Activated naive CD4-positive, alpha-beta T cell treated with anti-CD3 and anti-CD28 coated beads, Interleukin-2, amount 10 ng/mL, durations not matched to agents 7 days and 5 days (primary cell): ENCODE data around the gene TXNL4A.

Source experiments
- CTCF ChIA-PET: fragments of 350-600 bp; sonication (Branson Sonifier 250); formaldehyde crosslinking; loops from one replicate; lab custom pipeline; 2021; ENCODE audit warnings: antibody characterized with exemption; lab: Charles Lee
- DNase-seq: peaks from one replicate; pipeline ENCODE4 v3.0.0-alpha.2; 2020
- H3K27ac Mint-ChIP-seq: one replicate; pipeline ENCODE4 v1.8.0; 2021; ENCODE audit warnings: mild to moderate bottlenecking, moderate library complexity, mixed read lengths
- H3K27me3 Mint-ChIP-seq: one replicate; pipeline ENCODE4 v1.8.0; 2021; ENCODE audit warnings: mild to moderate bottlenecking, mixed read lengths
- H3K36me3 Mint-ChIP-seq: one replicate; pipeline ENCODE4 v1.8.0; 2021; ENCODE audit warnings: mixed read lengths
- H3K4me1 Mint-ChIP-seq: one replicate; pipeline ENCODE4 v1.8.0; 2021; ENCODE audit warnings: mixed read lengths
- H3K4me3 Mint-ChIP-seq: one replicate; pipeline ENCODE4 v1.8.0; 2021; ENCODE audit warnings: mild to moderate bottlenecking, moderate library complexity, mixed read lengths
- H3K9me3 Mint-ChIP-seq: one replicate; pipeline ENCODE4 v1.8.0; 2021; ENCODE audit warnings: mixed read lengths

Gene TXNL4A

DNA sequence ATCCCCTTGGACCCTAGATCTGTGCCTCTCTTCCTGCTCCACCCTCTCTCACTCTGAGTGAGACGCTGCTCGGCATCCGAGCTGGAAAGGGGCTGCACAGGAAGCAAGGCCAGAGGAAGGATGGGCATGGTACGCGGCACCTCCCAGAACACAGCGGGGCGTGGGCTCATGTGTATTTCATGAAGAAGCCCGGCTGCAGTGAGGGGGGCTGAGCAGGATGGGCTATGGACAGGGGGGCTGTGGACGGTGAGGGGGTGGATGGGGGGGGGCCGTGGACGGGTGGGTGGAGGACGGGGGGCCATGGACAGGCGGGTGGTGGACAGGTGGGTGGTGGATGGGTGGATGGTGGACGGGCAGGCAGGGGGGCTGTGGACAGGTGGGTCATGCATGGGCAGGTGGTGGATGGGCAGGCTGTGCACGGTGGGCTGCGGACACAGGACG is 65.4 kb downstream of the TXNL4A start:
- no peak overlapping the region for H3K4me3 Mint-ChIP-seq
- DNase-seq: no peak
- H3K27me3 Mint-ChIP-seq: no peaks in the 10 kb centered on the region
- H3K4me1 Mint-ChIP-seq: no peaks in the 10 kb centered on the region
- H3K36me3 Mint-ChIP-seq: peaks cover 40% of the 10 kb centered on the region
- peaks cover 2% of the 10 kb centered on the region for H3K9me3 Mint-ChIP-seq
- H3K27ac Mint-ChIP-seq: no peak overlapping the region
- CTCF ChIA-PET: no interaction called here

DNA sequence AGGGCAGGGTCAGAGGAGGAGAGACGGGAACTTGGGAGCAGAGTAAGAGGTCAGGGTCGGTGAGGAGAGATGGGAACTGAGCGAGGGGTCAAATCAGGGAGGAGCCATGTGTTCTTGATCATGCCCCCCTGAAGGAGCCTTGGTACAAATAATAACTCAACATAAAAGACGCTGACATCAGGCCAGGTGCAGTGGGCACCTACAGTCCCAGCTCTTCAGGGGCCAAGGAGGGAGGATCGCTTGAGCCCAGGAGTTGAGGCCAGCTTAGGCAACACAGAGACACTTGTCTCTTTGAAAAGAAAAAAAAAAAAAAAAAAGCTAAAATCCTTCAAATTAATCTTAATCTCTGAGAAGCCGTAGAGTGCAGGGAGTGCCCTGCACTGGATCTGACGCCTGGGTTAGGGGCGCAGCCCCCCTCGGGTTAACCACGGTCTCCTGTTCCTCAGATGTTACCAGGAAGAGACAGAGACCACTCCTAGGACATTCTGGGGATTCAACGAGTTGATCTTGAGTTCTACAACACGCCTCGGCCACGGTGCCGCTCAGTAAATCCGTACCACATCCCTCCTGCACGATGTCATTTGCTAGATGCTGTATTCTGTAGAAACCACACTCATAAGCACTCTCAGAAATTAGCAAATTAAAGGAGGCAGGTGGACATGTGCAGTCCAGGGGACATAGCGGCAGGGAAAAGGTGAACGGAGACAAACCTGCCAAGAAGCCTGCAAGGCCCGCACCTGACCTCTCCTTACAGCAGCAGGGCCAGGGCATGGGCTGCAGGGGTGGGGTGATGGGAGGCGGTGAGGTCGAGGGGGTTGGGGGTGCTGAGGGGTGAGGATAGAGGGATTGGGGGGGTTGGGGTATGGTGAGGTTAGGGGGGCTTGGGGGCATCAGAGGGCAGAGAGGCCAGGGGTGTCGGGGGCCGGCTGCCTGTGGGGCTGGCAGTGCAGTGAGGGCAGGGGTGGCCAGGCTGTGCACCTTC is 66.1 kb downstream of the TXNL4A start:
- Mint-ChIP-seq H3K4me1 (no peaks in the 10 kb centered on the region), H3K9me3 (peaks cover 2% of the 10 kb centered on the region), H3K4me3 (no peak overlapping the region), H3K27ac (no peak overlapping the region), H3K27me3 (no peaks in the 10 kb centered on the region), H3K36me3 (peaks cover 43% of the 10 kb centered on the region)
- DNase-seq: no peak
- CTCF ChIA-PET: interaction anchor here (0.6 kb wide), 1 partner anchor 9 kb away, joined by 3 read pairs; no protein-coding TSS in a partner anchor
